Colonic mucosa (tissue), 4 donors: ENCODE data around the gene KRTAP10-7. TPM values are rescaled to one million over a fixed set of nuclear protein-coding genes. Genes with fewer than 3 reads are reported as not detected.
"Not testable (repeated sequence)": the region's sequence is repeated elsewhere in the genome, so short reads cannot be mapped to it uniquely, and the experiment has no call there.

Experiments used
- DNase-seq: peaks from one replicate; pipeline ENCODE4 v3.0.0-alpha.2; 2020
- H3K27ac ChIP-seq: fragments of 200-600 bp; one replicate; pipeline ENCODE4 v1.8.0; 2021
- H3K27me3 ChIP-seq: fragments of 200-600 bp; one replicate; pipeline ENCODE4 v1.8.0; 2021
- H3K36me3 ChIP-seq: fragments of 200-600 bp; one replicate; pipeline ENCODE4 v1.8.0; 2021
- H3K4me1 ChIP-seq: fragments of 200-600 bp; one replicate; pipeline ENCODE4 v1.8.0; 2021; ENCODE audit warnings: mild to moderate bottlenecking
- H3K4me3 ChIP-seq: fragments of 200-600 bp; one replicate; pipeline ENCODE4 v1.8.0; 2021
- H3K9ac ChIP-seq, 2 donors: one replicate each; pipeline ENCODE4 v1.7.0; 2013; ENCODE audit warnings: control low read depth in 2 of 2, low read depth in 2 of 2, low read length in 2 of 2
- H3K9me3 ChIP-seq: fragments of 200-600 bp; one replicate; pipeline ENCODE4 v1.8.0; 2021
- CTCF ChIP-seq: fragments of 200-600 bp; IDR thresholded peaks from one replicate; pipeline ENCODE4 v1.8.0; 2022; ENCODE audit warnings: antibody characterized with exemption, mild to moderate bottlenecking
- intact Hi-C: fragments of 100-400 bp; cut with DNase I; formaldehyde crosslinking; loops from one replicate; pipeline ENCODE4 v1.14.1; 2022
- total RNA-seq, 2 donors: library from RNA; stranded (reverse); fragmentation: NEBNext Ultra II Directional in 1 of 2; extraction: Animal tissue kit (Norgen Biotek cat#: 25700) in 1 of 2; gene quantifications; one replicate each; pipeline ENCODE4 v1.2.1, GENCODE V29; 2021
- donor health status: healthy.
- donor health status: DM: no; HTN: no; CAD: no.
- donor health status: DM: no; HTN: no; CAD: no.

The KRTAP10-7 gene
- total RNA-seq, 2 donors from 2014 or later, result not detected

GRCh38 chr21:44626673-44627143 lies 26.3 kb downstream of the KRTAP10-7 start, which contains the start of gene KRTAP10-9:
KRTAP10-9 (plus strand) TSS chr21:44627093; CDS start chr21:44627172, 79 bp downstream.
- H3K27me3 ChIP-seq, result no peaks in the 10 kb centered on the region
- H3K9ac ChIP-seq, result no peak within 1 kb of the TSS
- H3K27ac ChIP-seq, result no peak within 1 kb of the TSS
- no peaks in the 10 kb centered on the region for H3K4me1 ChIP-seq
- no peaks in the 10 kb centered on the region for H3K36me3 ChIP-seq
- DNase-seq, result no peak
- TF ChIP-seq CTCF, result no peak
- intact Hi-C loops, result no loop called here
- H3K9me3 ChIP-seq, result no peaks in the 10 kb centered on the region
- no peak within 1 kb of the TSS for H3K4me3 ChIP-seq

- H3K4me1 ChIP-seq, H3K4me3 ChIP-seq, H3K36me3 ChIP-seq, H3K9ac ChIP-seq, H3K9me3 ChIP-seq, DNase-seq, H3K27me3 ChIP-seq, intact Hi-C loops, H3K27ac ChIP-seq: not testable (repeated sequence)
These were observed 26.9 kb downstream of the KRTAP10-7 start for GRCh38 chr21:44627181-44627822.

GRCh38 chr21:44627831-44628233 lies 27.4 kb downstream of the KRTAP10-7 start:
- H3K36me3 ChIP-seq, H3K27ac ChIP-seq, intact Hi-C loops, H3K9ac ChIP-seq, DNase-seq, H3K4me3 ChIP-seq, H3K9me3 ChIP-seq, H3K27me3 ChIP-seq, H3K4me1 ChIP-seq: not testable (repeated sequence)

- TF ChIP-seq CTCF, result no peak
- no peaks in the 10 kb centered on the region for H3K36me3 ChIP-seq
These were observed 28.5 kb downstream of the KRTAP10-7 start for GRCh38 chr21:44628707-44629391.

GRCh38 chr21:44630440-44630839 lies 30.0 kb downstream of the KRTAP10-7 start:
- intact Hi-C loops, result no loop called here

More at GRCh38 chr21:44628707-44629391, 28.5 kb downstream of the KRTAP10-7 start:
- no peaks in the 10 kb centered on the region for H3K4me1 ChIP-seq
- intact Hi-C loops, result no loop called here
- H3K27me3 ChIP-seq, result no peaks in the 10 kb centered on the region
- H3K9me3 ChIP-seq, result no peaks in the 10 kb centered on the region
- H3K9ac ChIP-seq, result no peak overlapping the region
- no peak for DNase-seq
- H3K27ac ChIP-seq, result no peak overlapping the region
- H3K4me3 ChIP-seq, result no peak overlapping the region

GRCh38 chr21:44632067-44632466 lies 31.7 kb downstream of the KRTAP10-7 start:
- no peak for DNase-seq
- H3K36me3 ChIP-seq, result no peaks in the 10 kb centered on the region
- H3K4me1 ChIP-seq, result no peaks in the 10 kb centered on the region
- no peak for TF ChIP-seq CTCF
- intact Hi-C loops, result no loop called here
- H3K27me3 ChIP-seq, result no peaks in the 10 kb centered on the region
- H3K4me3 ChIP-seq, result no peak overlapping the region
- no peaks in the 10 kb centered on the region for H3K9me3 ChIP-seq
- H3K9ac ChIP-seq, result no peak overlapping the region
- H3K27ac ChIP-seq, result no peak overlapping the region

More at GRCh38 chr21:44630440-44630839, 30.0 kb downstream of the KRTAP10-7 start:
- Histone ChIP-seq H3K4me3 (no peak overlapping the region), H3K4me1 (no peaks in the 10 kb centered on the region), H3K27ac (no peak overlapping the region), H3K27me3 (no peaks in the 10 kb centered on the region), H3K9me3 (no peaks in the 10 kb centered on the region), H3K9ac (no peak overlapping the region), H3K36me3 (no peaks in the 10 kb centered on the region)
- TF ChIP-seq CTCF, result no peak
- DNase-seq, result no peak
